ENCODE measurements around the gene FBXO27. TPM values are rescaled to one million over a fixed set of nuclear protein-coding genes. Genes with fewer than 3 reads are reported as not detected.

FBXO27 gene
- total RNA-seq, 1 donor from 2014 or later, result 6.0 TPM

DNA sequence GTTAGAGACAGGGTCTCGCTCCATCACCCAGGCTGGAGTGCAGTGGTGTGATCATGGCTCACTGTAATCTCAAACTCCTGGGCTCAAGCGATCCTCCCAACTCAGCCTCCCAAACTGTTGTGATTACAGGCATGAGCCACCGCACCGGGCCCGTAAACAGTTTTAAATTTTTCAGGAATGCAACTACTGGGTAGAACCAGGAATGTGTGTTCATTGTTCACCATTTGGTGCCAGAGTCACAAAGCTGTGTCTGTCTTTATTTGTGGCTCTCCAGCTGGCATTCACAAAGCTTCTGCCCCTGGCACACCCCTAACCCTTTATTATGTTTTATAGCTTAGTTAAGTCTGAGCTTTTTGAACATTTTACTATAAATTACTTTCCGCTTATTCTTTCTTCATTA is 32.1 kb upstream of the FBXO27 start:
- Mint-ChIP-seq H3K9me3 (ENCODE audit: unreplicated experiment) (no peaks in the 10 kb centered on the region), H3K36me3 (ENCODE audit: unreplicated experiment) (no peaks in the 10 kb centered on the region), H3K4me1 (ENCODE audit: unreplicated experiment) (no peaks in the 10 kb centered on the region), H3K27ac (ENCODE audit: unreplicated experiment) (no peak overlapping the region), H3K4me3 (ENCODE audit: unreplicated experiment) (no peak overlapping the region), H3K27me3 (ENCODE audit: unreplicated experiment) (peaks cover 22% of the 10 kb centered on the region)
- DNase-seq (ENCODE audit: extremely low spot score, unreplicated experiment), result no peak
- TF ChIP-seq, protein P1, sequence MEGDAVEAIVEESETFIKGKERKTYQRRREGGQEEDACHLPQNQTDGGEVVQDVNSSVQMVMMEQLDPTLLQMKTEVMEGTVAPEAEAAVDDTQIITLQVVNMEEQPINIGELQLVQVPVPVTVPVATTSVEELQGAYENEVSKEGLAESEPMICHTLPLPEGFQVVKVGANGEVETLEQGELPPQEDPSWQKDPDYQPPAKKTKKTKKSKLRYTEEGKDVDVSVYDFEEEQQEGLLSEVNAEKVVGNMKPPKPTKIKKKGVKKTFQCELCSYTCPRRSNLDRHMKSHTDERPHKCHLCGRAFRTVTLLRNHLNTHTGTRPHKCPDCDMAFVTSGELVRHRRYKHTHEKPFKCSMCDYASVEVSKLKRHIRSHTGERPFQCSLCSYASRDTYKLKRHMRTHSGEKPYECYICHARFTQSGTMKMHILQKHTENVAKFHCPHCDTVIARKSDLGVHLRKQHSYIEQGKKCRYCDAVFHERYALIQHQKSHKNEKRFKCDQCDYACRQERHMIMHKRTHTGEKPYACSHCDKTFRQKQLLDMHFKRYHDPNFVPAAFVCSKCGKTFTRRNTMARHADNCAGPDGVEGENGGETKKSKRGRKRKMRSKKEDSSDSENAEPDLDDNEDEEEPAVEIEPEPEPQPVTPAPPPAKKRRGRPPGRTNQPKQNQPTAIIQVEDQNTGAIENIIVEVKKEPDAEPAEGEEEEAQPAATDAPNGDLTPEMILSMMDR (IDR thresholded peaks at IDR 0.05), result no peak

DNA sequence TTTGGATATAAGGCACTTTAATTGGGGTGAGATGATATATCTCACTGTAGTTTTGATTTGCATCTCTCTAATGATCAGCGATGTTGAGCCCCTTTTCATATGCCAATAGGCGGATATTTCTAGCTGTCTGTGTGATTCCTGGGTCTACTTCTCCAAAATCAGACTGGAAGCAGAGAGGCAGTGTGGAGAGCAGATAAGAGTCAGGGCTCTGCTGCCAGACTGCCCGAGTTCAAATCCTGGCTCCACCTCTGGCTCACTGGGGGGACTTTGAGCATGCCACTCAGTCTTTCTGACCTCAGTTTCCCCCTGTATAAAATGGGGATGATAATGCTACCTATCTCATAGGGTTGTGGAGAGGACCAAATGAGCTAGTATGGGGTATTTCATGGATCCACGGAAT is 27.8 kb upstream of the FBXO27 start:
- Mint-ChIP-seq H3K4me1 (ENCODE audit: unreplicated experiment) (no peaks in the 10 kb centered on the region), H3K27ac (ENCODE audit: unreplicated experiment) (no peak overlapping the region), H3K9me3 (ENCODE audit: unreplicated experiment) (no peaks in the 10 kb centered on the region), H3K4me3 (ENCODE audit: unreplicated experiment) (no peak overlapping the region), H3K36me3 (ENCODE audit: unreplicated experiment) (no peaks in the 10 kb centered on the region), H3K27me3 (ENCODE audit: unreplicated experiment) (peaks cover 14% of the 10 kb centered on the region)
- DNase-seq (ENCODE audit: extremely low spot score, unreplicated experiment), result no peak
- TF ChIP-seq, protein P1 (IDR thresholded peaks at IDR 0.05), result no peak

DNA sequence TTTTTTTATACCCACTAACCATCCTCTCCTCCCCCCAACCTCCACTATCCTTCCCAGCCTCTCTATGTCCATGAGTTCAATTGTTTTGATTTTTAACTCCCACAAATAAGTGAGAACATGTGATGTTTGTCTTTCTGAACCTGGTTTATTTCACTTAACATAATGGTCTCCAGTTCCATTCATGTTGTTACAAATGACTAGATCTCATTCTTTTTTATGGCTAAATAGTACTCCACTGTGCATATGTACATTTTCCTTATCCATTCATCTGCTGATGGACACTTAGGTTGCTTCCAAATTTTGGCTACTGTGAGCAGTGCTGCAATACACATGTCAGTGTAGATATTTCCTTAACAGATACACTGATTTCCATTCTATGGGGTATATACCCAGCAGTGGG is 27.0 kb upstream of the FBXO27 start:
- H3K4me1 Mint-ChIP-seq (ENCODE audit: unreplicated experiment), result no peaks in the 10 kb centered on the region
- TF ChIP-seq, protein P1 (IDR thresholded peaks at IDR 0.05), result no peak
- no peaks in the 10 kb centered on the region for H3K36me3 Mint-ChIP-seq (ENCODE audit: unreplicated experiment)
- DNase-seq (ENCODE audit: extremely low spot score, unreplicated experiment), result no peak
- H3K27me3 Mint-ChIP-seq (ENCODE audit: unreplicated experiment), result peaks cover 18% of the 10 kb centered on the region
- H3K4me3 Mint-ChIP-seq (ENCODE audit: unreplicated experiment), result no peak overlapping the region
- H3K27ac Mint-ChIP-seq (ENCODE audit: unreplicated experiment), result no peak overlapping the region
- peaks cover 5% of the 10 kb centered on the region for H3K9me3 Mint-ChIP-seq (ENCODE audit: unreplicated experiment)

DNA sequence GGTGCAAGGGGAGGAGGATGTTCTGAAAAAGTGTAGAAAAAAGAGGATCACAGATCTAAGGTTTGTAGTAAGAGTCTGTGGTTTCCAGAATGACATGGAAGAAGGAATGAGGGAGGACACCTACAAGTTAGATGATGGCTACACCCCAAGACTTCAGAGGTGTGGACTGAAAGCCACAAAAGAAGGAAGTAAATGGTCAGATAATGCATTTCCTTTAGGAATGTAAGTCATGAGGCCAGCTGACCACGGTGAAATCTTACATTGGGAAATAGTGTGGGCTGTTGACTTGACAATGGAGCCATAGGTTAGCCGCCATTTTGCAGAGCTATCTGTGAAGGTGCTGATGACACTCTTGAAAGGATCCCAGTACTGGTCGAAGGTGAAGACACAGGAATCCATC is 25.3 kb upstream of the FBXO27 start:
- Mint-ChIP-seq H3K4me1 (ENCODE audit: unreplicated experiment) (no peaks in the 10 kb centered on the region), H3K27ac (ENCODE audit: unreplicated experiment) (no peak overlapping the region), H3K4me3 (ENCODE audit: unreplicated experiment) (no peak overlapping the region), H3K9me3 (ENCODE audit: unreplicated experiment) (peaks cover 5% of the 10 kb centered on the region), H3K27me3 (ENCODE audit: unreplicated experiment) (peaks cover 18% of the 10 kb centered on the region), H3K36me3 (ENCODE audit: unreplicated experiment) (no peaks in the 10 kb centered on the region)
- no peak for DNase-seq (ENCODE audit: extremely low spot score, unreplicated experiment)
- TF ChIP-seq, protein P1 (IDR thresholded peaks at IDR 0.05), result no peak

DNA sequence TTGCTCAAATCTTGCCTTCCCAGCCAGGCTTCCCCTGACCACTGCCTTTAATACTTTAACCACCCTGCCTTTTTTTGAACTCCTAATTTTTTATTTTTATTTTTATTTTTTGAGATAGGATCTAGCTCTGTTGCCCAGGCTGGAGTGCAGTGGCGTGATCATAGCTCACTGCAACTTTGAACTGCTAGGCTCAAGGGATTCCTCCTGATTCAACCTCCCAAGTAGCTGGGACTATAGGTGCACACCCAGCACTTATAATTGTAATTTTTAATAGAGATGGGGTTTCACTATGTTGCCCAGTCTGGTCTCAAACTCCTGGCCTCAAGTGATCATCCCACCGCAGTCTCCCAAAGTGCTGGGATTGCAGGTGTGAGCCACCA is 21.7 kb upstream of the FBXO27 start:
- H3K9me3 Mint-ChIP-seq (ENCODE audit: unreplicated experiment), result peaks cover 5% of the 10 kb centered on the region
- H3K36me3 Mint-ChIP-seq (ENCODE audit: unreplicated experiment), result no peaks in the 10 kb centered on the region
- H3K27ac Mint-ChIP-seq (ENCODE audit: unreplicated experiment), result no peak overlapping the region
- no peak overlapping the region for H3K4me3 Mint-ChIP-seq (ENCODE audit: unreplicated experiment)
- no peaks in the 10 kb centered on the region for H3K4me1 Mint-ChIP-seq (ENCODE audit: unreplicated experiment)
- TF ChIP-seq, protein P1 (IDR thresholded peaks at IDR 0.05), result no peak
- DNase-seq (ENCODE audit: extremely low spot score, unreplicated experiment), result no peak
- peaks cover 11% of the 10 kb centered on the region for H3K27me3 Mint-ChIP-seq (ENCODE audit: unreplicated experiment)

All from osteocyte (in vitro differentiated cells).